NCI-H510A (cell line): ENCODE data around the gene ZRANB3.

Experiments used
- DNase-seq: peaks from one replicate; lab custom pipeline; 2025; lab: John Stamatoyannopoulos, UW

Gene ZRANB3

DNA sequence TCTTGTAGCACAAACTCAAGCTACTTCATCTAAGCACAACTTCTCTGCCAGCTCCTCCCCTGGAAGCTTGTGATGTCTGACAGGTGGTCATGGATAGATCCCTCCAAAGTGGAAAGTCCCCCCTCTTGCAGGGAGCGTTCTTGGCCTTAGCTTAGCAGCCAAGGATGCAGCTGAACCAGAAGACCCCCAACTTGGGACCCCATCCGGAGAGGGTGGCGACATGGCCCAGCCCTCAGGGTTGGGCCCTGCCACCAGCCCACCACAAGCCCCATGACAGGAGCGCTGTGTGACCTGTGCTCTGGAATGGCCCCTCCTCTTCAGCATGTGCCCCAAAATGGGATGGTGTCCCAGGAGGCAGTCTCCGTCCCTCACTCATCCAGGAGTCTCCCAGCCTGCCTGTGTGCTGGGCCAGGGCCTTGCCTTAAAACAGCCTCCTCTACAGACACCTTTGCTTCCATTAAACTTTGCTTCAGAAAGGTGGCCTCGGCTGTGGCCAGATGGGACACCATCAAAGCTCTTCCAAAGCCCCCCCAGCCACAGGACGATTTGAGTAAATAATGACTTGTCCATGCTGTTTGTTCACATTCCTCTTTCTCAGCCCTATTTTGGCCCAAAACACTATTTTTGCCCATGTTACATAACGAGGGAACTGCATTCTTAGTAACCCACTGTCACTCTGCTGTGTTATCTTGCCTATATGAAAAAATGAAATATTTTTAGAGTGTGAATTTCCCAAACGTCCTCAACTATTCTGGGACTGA, 356.8 kb downstream of the ZRANB3 start:
- DNase-seq: no peak

DNA sequence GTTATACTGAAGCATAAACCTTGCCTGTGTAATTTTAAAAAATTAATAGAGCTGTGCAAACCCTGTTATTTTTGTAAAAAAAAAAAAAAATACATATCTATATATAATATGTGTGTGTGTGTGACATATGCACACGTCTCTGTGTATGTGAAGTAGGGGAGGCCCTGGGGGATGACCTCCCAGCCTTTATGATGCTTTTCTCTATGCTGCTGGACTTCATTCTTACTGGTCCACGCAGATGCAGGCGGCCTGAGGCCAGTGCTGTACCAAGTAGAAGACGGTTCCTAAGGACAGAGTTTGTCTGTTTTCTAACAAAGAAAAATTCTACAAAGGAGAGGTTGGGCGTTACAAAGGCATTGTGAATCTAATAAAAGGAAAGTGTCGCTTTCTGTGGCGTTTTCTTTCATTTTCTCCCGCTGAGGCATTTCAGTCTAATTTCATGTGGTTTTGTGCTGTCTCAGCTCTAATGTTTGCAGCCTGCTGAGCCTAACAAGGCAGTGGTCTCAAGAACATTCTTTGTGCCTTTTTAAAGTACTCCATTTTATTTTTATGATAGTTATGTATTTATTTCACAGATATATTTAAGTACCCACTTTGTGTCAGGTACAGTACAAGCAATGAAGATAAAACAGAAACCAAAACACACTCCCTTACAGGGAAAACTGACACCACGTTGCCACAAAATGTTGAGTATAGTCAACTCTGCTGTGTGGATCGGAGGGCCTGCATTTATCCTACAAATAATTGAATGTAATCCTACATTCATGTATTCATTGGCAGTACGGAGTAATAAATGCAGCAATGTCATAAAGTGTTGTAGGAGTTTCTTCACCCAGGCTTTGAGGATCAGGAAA, 360.9 kb downstream of the ZRANB3 start:
- no peak for DNase-seq

DNA sequence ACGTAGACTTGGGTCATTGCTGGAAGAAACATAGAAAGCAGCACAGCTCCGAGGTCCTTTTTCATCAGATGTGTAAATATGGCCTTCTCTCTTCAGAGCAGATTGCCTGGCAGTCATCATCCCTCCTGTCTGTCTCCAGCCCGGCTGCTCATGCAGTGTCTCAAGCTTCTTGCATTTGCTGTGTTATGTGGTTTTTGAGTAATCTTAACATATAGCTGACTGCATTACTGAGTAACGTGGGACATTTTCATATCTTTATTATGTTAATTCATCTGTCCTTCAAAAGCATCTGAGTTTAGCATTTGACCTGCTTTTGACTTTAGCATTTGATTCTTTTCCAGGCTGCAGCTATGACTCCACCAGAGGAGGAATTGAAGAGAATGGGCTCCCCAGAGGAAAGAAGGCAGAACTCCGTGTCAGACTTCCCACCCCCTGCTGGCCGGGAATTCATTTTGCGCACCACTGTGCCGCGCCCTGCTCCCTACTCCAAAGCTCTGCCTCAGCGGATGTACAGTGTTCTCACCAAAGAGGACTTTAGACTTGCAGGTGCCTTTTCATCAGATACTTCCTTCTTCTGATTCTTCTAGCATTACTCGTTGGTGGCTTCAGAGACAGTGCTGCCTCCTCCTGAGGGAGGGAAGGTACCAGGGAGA, 362.7 kb downstream of the ZRANB3 start:
- DNase-seq: no peak

DNA sequence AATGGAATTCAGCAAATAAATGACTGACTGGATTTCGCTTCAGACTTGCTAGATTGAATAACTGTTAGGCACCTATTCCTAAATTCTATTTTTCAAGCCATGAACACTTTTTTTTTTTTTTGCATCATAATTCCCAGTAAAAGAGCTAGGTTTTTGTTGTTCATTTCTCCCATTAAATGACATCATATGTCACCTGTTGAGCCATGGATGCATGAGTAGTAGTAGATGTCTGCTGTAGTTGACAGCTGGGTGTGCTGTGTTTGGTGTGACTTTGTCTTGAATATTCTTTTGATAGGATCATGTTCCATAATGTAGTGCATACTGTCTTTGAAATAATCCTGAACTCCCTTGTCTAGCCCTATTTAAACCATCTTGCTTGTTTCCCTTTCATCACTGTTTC, 363.7 kb downstream of the ZRANB3 start:
- no peak for DNase-seq

DNA sequence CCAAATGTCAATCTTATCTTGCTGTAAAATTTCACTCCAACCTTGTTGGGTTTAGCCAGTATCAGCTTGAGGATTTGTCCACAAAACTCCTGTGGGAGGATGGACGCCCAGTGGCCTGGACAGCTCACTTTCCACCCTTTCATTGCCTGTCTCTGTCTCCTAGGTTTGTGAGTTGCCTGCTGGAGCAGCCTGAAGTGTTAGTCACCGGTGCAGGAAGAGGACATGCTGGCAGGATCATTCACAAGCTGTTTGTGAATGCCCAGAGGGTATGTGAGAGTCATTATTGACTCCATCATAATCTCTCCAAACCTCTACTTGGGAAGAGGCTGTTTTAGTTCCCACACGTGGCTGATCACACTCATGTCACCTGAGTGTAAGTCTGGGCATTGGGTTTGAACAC, 366.6 kb downstream of the ZRANB3 start:
- DNase-seq: no peak

DNA sequence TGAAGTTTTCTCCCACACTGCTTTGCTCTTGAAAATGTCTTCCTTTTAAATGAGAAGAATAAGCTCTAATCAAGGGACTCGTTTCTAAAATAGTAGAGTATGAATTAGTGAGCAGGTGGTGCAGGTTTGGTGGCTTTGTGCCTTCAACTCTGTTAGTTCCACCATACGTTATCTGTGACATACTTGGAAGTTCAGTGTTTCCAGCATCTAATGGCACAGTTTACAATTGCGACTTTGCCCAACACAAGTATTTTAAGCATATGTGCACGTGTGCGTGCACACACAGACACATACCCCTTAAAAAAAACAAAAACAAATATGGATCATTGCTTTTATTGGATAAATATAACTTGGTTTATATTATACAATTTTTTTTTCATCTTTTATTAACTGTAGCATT, 367.1 kb downstream of the ZRANB3 start:
- no peak for DNase-seq

DNA sequence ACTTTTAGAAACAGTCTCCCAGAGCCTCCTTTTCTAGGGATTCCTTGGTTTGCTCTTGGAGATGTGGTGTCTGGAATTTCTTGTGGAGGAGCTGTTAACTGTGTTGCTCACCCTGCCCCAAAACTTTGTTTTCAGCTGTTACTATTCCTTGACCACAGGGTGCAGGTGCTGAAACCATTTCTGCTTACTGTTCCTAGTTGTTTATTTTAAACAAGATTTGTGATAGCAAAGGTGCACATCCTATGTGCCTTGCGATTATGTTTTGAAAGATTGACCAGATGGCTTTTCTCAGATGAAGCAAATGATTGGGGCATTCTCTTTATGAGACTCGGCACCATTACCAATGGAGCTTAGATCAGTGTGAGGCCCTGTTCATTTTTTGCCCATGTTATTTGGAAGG, 367.7 kb downstream of the ZRANB3 start:
- no peak for DNase-seq

DNA sequence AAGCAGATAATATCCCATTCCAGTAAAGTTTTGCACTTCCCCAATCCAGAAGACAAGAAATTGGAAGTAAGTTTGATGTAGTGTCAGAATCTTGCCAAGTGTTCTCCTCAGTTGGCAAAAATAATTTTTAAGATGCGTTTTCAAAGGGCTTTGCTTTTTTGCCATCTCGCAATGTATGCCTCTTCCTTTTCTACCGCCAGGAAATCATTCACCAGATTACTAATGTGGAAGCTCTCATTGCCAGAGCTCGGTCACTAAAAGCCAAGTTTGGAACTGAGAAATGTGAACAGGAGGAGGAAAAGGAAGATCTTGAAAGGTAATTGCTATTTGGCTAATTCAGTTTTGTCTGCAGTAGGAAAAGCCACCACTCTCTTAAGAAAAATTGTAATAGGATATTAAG, 368.2 kb downstream of the ZRANB3 start:
- DNase-seq: no peak

DNA sequence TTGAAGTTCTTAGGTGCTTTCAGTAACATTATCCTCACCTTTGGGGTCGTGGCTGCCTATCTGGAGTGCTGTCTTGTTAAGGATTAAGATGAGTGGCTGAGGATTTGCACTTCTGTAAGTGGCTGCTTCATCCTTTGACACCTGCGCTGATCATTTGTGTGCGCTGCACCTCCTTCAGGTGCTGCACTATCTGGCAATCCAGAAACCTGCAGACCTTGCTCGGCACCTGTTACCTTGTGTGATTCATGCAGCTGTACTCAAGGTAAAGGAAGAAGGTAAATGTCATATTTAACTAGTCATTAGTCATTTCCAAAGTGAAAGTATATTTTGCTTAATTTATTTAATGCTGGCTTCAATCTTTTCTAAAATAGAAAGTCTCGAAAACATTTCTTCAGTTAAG, 368.6 kb downstream of the ZRANB3 start:
- DNase-seq: no peak

DNA sequence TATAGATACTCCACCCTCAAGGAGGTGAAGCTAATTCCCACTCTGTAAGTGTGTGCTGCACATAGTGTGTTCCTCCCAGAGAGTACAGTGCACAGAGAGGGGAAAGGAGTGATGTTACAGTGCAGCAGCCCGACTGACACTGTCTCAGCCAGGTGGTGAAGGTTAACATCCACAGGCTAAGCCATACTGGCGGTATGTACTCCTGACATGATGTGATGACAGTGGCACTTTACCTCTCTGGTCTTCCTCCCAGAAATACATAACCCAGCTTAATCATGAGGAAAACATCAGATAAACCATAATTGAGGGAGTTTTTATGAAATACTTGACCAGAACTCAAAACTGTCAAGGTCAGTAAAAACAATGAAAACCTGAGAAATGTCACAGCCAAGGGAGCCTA, 371.8 kb downstream of the ZRANB3 start:
- no peak for DNase-seq

DNA sequence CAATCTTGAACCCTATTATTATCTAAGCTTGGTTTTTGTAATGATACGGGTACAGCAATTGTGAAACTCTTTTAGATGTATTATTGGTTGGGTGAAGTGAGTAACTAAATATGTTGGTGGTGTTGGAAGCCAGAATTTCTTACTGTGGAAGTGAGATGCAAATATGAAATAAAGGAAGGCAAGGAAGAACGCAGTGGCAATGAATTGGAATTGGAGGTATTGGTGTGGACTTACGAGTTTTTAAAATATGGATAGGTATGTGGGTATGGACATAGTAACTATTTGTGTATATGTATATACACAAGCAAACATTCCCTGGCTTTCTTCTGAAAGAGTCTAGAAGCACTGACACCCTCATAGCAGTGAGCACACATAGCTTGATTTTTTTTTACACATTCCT, 373.2 kb downstream of the ZRANB3 start:
- no peak for DNase-seq

DNA sequence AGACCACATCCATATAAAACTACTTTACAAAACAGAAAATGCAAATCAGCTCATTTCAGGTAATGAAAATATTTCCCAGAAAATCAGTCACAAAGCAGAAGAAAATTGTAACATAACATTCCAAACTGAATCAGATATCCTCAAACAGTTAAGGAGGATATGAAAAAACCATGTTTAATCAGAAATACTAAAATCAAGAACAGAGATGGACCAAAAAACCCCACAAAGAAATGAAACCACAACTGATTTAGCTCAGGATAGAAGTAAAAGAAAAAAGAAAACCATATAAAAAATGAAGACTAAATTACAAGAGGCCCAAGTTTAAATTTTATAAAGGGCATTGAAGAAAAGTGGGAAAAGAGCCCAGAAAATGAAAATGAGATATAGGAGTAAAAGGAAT, 376.1 kb downstream of the ZRANB3 start:
- DNase-seq: no peak

DNA sequence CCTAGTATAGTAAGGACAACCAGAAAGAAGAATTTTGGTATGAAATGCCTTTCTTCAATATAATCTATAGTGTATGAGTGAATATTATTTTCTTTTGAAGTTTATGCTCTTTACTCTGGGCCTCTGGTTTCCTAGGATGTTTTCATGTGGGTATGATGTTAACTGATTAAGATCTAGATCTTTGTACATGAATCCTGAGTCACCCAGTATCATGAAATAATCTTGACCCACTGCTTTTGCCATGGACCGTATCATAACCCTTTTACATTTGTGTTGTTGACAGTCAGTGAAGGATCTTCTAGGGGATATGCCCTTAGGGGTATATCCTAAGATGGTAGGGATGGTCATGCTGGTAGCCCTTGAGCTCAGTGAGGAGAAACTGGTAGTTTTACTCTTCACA, 378.7 kb downstream of the ZRANB3 start:
- DNase-seq: no peak

DNA sequence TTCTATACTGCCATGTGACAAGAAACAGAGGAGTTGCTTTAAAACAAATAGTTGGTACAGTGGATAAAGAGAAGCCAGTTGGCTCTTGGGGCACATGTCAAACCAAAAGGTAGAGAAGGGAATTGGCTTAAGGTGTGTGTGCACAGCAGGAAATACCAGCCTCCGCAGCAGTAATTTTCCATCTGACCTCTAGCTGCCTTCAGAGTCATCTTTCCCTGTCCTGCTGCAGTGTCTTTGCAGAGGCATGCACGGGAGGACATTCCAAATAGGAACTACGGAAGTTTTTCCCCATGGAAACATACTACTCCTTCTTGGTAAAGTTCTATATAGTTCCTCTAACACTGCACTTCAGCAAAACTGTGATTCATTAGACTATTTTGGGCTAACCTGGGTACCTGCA, 379.4 kb downstream of the ZRANB3 start:
- DNase-seq: no peak

DNA sequence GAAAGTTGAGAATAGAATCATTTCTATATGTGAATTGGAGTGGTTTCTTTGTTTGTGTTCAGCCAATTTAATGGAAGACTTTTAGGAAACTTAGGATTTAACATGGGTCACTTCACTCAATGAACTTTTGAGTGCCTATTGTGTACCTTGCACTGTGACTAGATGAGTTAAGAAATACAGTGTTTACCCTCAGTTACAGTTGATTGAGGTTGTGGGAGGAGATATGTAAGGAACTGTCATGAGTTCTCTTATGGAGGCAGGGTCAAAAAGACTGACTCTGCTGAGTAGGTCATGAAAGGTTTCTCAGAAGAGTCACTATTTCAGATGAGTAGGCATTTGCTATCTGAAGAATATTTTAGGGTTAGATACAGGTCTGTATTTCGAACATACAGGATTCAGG, 380.3 kb downstream of the ZRANB3 start:
- DNase-seq: no peak

DNA sequence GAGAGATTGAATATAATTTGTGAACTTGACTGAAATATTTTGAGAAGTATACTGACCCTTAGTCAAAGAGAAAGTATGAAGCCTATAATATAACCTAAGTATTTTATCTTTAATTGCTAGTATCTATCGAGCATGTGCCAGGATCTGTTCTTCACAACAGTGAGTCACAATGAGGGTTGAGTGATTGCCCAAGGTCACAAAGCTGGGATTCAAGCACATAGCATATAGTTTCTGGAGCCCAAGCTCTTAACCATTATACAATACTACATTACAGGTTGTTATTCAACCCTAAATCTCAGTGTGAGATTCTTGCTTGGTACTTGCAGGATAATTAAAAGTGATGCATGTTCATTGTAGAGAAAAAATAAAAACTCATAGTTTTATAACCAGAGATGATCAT, 381.8 kb downstream of the ZRANB3 start:
- DNase-seq: no peak

DNA sequence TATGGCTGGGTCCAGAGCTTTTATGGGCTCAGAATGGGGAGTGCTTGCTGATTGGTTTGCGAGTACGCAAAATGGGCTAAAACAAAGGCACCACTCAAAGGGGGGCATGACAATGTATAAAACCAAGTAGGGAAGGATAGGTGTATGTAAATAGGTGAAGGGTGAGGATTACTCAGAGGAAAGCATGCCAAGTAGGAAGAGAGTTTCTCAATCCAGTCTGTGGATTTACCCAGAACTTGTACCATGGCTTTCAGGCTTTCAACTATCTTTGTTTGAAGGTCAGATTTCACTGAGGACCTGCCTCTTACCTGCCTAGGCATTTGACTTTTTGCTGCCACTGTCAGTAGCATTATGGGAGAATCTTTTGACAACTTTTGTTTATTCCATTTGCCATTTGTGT, 386.7 kb downstream of the ZRANB3 start:
- no peak for DNase-seq

DNA sequence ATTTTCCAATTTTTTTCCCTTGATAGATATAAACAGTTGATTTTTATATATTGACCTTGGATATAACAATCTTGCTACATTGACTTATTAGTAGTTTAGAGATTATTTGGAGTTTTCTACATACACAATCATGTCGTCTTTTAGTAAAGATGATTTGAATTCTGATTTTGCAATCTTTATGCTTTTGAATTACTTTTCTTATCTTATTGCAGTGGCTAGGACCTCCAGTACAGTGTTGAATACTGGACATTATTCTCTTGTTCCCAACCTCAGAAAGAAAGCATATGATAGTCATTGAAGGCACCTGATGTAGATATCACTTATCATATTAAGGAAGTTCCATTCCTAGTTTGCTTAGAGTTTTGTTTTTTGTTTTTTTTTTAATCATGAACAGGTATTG, 388.7 kb downstream of the ZRANB3 start:
- DNase-seq: no peak

DNA sequence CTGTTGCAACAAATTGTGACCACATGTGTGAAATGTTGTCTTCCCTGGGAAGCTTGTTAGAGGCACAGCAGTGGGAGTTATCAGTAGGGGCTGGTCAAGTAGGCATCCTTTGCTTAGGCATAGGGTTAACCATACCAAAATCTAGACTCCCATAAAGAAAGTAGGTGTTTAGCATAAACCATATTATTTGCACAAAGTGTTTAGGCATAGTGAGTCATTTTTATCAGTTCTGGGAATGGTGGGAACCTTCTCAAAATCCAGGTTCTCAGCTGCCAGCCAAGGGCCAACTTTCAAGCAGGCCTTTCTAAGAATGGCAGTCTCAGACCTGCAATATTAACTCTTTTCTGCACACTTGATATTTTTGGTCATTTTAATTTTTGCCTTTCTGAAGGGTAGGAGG, 390.4 kb downstream of the ZRANB3 start:
- no peak for DNase-seq

DNA sequence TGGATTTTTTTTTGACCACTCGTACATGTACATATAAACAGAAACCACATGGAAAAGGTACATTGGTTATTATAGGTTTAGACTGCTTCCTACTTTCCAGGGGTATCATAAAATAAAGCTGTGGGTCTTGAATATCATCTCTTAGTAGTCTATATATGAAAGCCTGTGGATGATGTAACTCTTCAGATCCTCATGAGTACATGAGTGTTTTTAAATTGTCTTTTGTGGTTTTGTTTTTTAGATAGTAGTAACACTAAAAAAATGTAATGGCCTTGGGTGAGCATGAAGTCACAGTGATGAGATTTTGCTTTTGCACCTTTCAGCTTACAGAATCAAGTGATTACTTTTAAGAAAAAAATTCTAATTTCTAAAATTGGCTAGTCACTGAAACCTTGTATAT, 398.7 kb downstream of the ZRANB3 start:
- DNase-seq: no peak

DNA sequence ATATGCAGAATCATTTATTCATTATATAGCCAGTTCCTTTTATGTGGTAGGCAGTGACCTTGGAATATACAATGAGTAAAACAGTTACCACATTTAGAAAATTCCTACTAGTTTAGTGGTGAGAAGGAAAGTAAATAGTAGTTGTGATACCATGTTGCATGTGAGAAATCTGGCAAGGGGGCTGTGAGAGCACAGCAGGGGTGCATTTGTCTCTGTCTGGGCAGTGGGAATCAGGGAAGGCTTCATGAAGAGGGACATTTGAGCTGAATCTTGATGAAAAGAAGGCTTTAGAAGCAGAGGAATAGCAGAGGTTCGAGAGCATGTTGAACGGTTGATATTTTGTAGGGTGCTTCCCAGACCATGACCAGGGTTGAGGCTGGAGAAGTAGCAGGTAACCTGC, 400.3 kb downstream of the ZRANB3 start:
- no peak for DNase-seq

DNA sequence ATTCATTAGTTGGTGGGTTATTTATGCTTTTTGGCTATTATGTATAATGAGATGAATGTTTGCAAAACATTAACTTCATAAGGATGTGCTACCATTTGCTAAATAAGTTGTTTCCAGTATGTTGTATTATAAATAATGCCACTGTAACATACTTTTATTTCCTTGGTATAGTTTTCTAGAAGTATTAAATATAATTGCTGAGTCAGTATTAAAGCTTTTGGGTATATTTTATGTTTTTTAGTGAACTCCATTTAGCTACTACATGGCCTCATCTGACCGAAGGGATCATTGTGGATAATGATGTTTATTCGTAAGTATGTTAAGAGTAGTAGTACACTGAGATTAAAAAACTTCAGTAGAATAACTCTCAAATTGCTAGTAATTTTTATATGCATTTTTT, 405.1 kb downstream of the ZRANB3 start:
- no peak for DNase-seq
